ENCODE measurements around the gene EMB. TPM values are rescaled to one million over a fixed set of nuclear protein-coding genes. Genes with fewer than 3 reads are reported as not detected.
"Not testable (repeated sequence)": the region's sequence is repeated elsewhere in the genome, so short reads cannot be mapped to it uniquely, and the experiment has no call there.

EMB gene
- 77.6 and 78.6 TPM in 2 replicates for total RNA-seq

GRCh38 chr5:50440651-50441492 is at the start of gene EMB:
EMB (minus strand) TSS chr5:50441288; CDS start chr5:50441151, 137 bp downstream.
- Mint-ChIP-seq H3K27me3 (ENCODE audit: low read depth) (no peaks in the 10 kb centered on the region), H3K4me3 (ENCODE audit: low read depth) (peak within 1 kb of the TSS; percentile 88), H3K27ac (peak within 1 kb of the TSS; percentile 96), H3K9me3 (no peaks in the 10 kb centered on the region), H3K4me1 (ENCODE audit: low read depth) (peaks cover 56% of the 10 kb centered on the region), H3K36me3 (ENCODE audit: low read depth) (peaks cover 18% of the 10 kb centered on the region)
- intact Hi-C loops (cut with micrococcal nuclease): loop anchor here (2.0 to 5.0 kb wide), 6 partner anchors 60 to 310 kb away; partner anchors contain the start of gene PARP8
- peak; percentile 76 for DNase-seq (ENCODE audit: low spot score)

DNA sequence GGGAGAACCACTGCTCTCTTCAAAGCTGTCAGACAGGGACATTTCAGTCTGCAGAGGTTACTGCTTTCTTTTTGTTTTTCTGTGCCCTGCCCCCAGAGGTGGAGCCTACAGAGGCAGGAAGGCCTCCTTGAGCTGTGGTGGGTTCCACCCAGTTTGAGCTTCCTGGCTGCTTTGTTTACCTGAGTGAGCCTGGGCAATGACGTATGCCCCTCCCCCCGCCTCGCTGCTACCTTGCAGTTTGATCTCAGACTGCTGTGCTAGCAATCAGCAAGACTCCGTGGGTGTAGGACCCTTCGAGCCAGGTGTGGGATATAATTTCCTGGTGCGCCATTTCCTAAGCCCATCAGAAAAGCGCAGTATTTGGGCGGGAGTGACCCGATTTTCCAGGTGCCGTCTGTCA is 48.4 kb upstream of the EMB start:
- DNase-seq (ENCODE audit: low spot score): peak; percentile 44
- intact Hi-C loops (cut with micrococcal nuclease); H3K4me3 Mint-ChIP-seq (ENCODE audit: low read depth); H3K4me1 Mint-ChIP-seq (ENCODE audit: low read depth); H3K27me3 Mint-ChIP-seq (ENCODE audit: low read depth); H3K27ac Mint-ChIP-seq: not testable (repeated sequence)
- Mint-ChIP-seq H3K9me3 (peaks cover 55% of the 10 kb centered on the region), H3K36me3 (ENCODE audit: low read depth) (peaks cover 34% of the 10 kb centered on the region)

GRCh38 chr5:50478790-50479189 is 37.7 kb upstream of the EMB start:
- not testable (repeated sequence) for H3K27me3 Mint-ChIP-seq (ENCODE audit: low read depth)

GRCh38 chr5:50476549-50476948 is 35.5 kb upstream of the EMB start:
- no peaks in the 10 kb centered on the region for H3K27me3 Mint-ChIP-seq (ENCODE audit: low read depth)
- intact Hi-C loops (cut with micrococcal nuclease): no loop called here
- no peak for DNase-seq (ENCODE audit: low spot score)
- H3K4me3 Mint-ChIP-seq (ENCODE audit: low read depth): no peak overlapping the region
- peaks cover 15% of the 10 kb centered on the region for H3K36me3 Mint-ChIP-seq (ENCODE audit: low read depth)
- peaks cover 14% of the 10 kb centered on the region for H3K9me3 Mint-ChIP-seq
- peaks cover 36% of the 10 kb centered on the region for H3K4me1 Mint-ChIP-seq (ENCODE audit: low read depth)
- no peak overlapping the region for H3K27ac Mint-ChIP-seq

More at GRCh38 chr5:50478790-50479189, 37.7 kb upstream of the EMB start:
- peaks cover 14% of the 10 kb centered on the region for H3K36me3 Mint-ChIP-seq (ENCODE audit: low read depth)
- intact Hi-C loops (cut with micrococcal nuclease); H3K27ac Mint-ChIP-seq; DNase-seq (ENCODE audit: low spot score); H3K4me3 Mint-ChIP-seq (ENCODE audit: low read depth): not testable (repeated sequence)
- peaks cover 36% of the 10 kb centered on the region for H3K4me1 Mint-ChIP-seq (ENCODE audit: low read depth)
- H3K9me3 Mint-ChIP-seq: peaks cover 14% of the 10 kb centered on the region

- DNase-seq (ENCODE audit: low spot score); H3K27ac Mint-ChIP-seq: not testable (repeated sequence)
These were observed 23.9 kb upstream of the EMB start for GRCh38 chr5:50465015-50465414.

DNA sequence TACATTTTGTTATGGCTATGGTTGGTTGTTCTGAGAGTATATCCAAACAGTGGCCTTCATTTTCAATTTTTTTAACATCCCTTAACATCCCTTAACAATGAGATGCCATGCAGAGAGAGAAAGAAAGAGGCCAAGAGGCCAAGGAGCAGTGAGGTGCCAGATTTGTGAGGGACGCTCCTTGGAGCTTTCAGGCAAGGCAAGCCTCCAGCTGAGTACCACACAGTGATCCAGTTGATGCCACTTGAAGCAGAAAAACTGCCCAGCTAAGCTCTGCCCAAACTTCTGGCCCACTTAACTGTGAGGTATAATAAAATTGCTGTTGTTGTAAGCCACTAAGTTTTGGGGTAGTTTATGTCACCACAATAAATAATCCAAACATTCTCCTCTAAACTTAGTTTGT is 22.6 kb upstream of the EMB start:
- intact Hi-C loops (cut with micrococcal nuclease): no loop called here
- no peak for DNase-seq (ENCODE audit: low spot score)
- Mint-ChIP-seq H3K4me3 (ENCODE audit: low read depth) (no peak overlapping the region), H3K9me3 (peaks cover 15% of the 10 kb centered on the region), H3K27ac (no peak overlapping the region), H3K4me1 (ENCODE audit: low read depth) (peaks cover 3% of the 10 kb centered on the region), H3K27me3 (ENCODE audit: low read depth) (no peaks in the 10 kb centered on the region), H3K36me3 (ENCODE audit: low read depth) (peaks cover 4% of the 10 kb centered on the region)

More at GRCh38 chr5:50465015-50465414, 23.9 kb upstream of the EMB start:
- H3K4me1 Mint-ChIP-seq (ENCODE audit: low read depth); H3K36me3 Mint-ChIP-seq (ENCODE audit: low read depth); intact Hi-C loops (cut with micrococcal nuclease); H3K4me3 Mint-ChIP-seq (ENCODE audit: low read depth); H3K27me3 Mint-ChIP-seq (ENCODE audit: low read depth): not testable (repeated sequence)
- H3K9me3 Mint-ChIP-seq: peaks cover 18% of the 10 kb centered on the region

DNA sequence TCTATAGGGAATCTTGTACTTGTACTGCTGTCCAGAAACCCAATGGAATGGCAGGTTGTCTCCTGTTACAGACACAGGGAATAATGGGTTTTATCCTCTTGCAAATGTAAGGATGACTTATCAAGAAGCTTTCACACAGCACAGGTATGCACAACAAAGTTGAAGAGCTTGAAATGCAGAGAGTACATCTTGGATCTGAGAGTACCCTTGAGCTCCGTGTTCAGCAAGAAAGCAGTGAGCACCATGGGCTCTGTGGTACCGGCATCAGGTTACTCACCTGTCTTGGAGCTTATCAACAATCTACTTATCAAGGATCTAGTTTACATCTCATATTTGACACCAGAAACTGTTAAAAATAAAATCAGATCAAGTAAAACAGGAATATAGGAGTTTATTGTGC is 22.0 kb upstream of the EMB start:
- Mint-ChIP-seq H3K4me3 (ENCODE audit: low read depth) (no peak overlapping the region), H3K27me3 (ENCODE audit: low read depth) (no peaks in the 10 kb centered on the region), H3K9me3 (peaks cover 10% of the 10 kb centered on the region), H3K4me1 (ENCODE audit: low read depth) (peaks cover 5% of the 10 kb centered on the region), H3K27ac (no peak overlapping the region), H3K36me3 (ENCODE audit: low read depth) (peaks cover 6% of the 10 kb centered on the region)
- intact Hi-C loops (cut with micrococcal nuclease): no loop called here
- no peak for DNase-seq (ENCODE audit: low spot score)

GRCh38 chr5:50462579-50462978 is 21.5 kb upstream of the EMB start:
- H3K4me1 Mint-ChIP-seq (ENCODE audit: low read depth); H3K27me3 Mint-ChIP-seq (ENCODE audit: low read depth); DNase-seq (ENCODE audit: low spot score); H3K4me3 Mint-ChIP-seq (ENCODE audit: low read depth); H3K27ac Mint-ChIP-seq; intact Hi-C loops (cut with micrococcal nuclease): not testable (repeated sequence)
- H3K36me3 Mint-ChIP-seq (ENCODE audit: low read depth): peaks cover 11% of the 10 kb centered on the region
- H3K9me3 Mint-ChIP-seq: peaks cover 11% of the 10 kb centered on the region

GRCh38 chr5:50458372-50458771 is 17.3 kb upstream of the EMB start:
- intact Hi-C loops (cut with micrococcal nuclease); H3K4me1 Mint-ChIP-seq (ENCODE audit: low read depth); H3K4me3 Mint-ChIP-seq (ENCODE audit: low read depth); H3K27ac Mint-ChIP-seq; H3K27me3 Mint-ChIP-seq (ENCODE audit: low read depth); DNase-seq (ENCODE audit: low spot score): not testable (repeated sequence)
- H3K9me3 Mint-ChIP-seq: peaks cover 44% of the 10 kb centered on the region
- H3K36me3 Mint-ChIP-seq (ENCODE audit: low read depth): peaks cover 33% of the 10 kb centered on the region

GRCh38 chr5:50449241-50449640 is 8.2 kb upstream of the EMB start:
- H3K27ac Mint-ChIP-seq; intact Hi-C loops (cut with micrococcal nuclease); DNase-seq (ENCODE audit: low spot score); H3K4me3 Mint-ChIP-seq (ENCODE audit: low read depth); H3K27me3 Mint-ChIP-seq (ENCODE audit: low read depth): not testable (repeated sequence)
- H3K4me1 Mint-ChIP-seq (ENCODE audit: low read depth): peaks cover 33% of the 10 kb centered on the region
- H3K9me3 Mint-ChIP-seq: peaks cover 31% of the 10 kb centered on the region
- H3K36me3 Mint-ChIP-seq (ENCODE audit: low read depth): peaks cover 29% of the 10 kb centered on the region

DNA sequence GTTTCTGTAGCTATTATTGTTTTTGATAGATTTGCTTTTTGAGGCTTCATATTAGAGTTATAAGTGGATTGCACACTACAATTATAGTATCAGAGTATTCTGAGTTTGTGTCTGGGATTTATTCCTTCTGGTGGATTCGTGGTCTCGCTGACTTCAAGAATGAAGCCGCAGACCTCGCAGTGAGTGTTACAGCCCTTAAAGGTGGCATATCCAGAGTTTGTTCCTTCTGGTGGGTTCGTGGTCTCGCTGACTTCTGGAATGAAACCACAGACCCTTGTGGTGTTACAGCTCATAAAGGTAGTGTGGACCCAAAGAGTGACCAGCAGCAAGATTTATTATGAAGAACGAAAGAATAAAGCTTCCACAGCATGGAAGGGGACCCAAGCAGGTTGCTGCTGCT is 6.9 kb upstream of the EMB start:
- H3K4me3 Mint-ChIP-seq (ENCODE audit: low read depth): no peak overlapping the region
- peaks cover 36% of the 10 kb centered on the region for H3K4me1 Mint-ChIP-seq (ENCODE audit: low read depth)
- peaks cover 18% of the 10 kb centered on the region for H3K9me3 Mint-ChIP-seq
- peaks cover 20% of the 10 kb centered on the region for H3K36me3 Mint-ChIP-seq (ENCODE audit: low read depth)
- no peaks in the 10 kb centered on the region for H3K27me3 Mint-ChIP-seq (ENCODE audit: low read depth)
- DNase-seq (ENCODE audit: low spot score): no peak
- no peak overlapping the region for H3K27ac Mint-ChIP-seq
- intact Hi-C loops (cut with micrococcal nuclease): no loop called here

DNA sequence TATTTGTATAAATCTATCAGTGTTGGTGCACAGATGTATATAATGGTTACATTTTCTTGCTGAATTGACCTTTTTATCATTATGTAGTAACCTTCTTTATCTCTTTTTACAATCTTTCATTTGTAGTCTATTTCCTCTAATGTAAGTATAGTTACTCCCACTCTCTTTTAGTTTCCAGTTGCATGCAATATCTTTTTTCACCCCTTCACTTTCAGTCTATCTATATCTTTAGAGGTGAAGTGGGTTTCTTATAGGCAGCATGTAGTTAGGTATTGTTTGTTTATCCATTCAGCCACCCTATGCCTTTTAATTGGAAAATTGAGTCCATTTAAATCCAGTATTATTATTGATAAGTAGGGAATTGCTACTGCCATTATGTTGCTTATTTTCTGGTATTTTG is 6.1 kb upstream of the EMB start:
- Mint-ChIP-seq H3K4me3 (ENCODE audit: low read depth) (no peak overlapping the region), H3K9me3 (peaks cover 14% of the 10 kb centered on the region), H3K4me1 (ENCODE audit: low read depth) (peaks cover 43% of the 10 kb centered on the region), H3K27me3 (ENCODE audit: low read depth) (no peaks in the 10 kb centered on the region), H3K27ac (no peak overlapping the region), H3K36me3 (ENCODE audit: low read depth) (peaks cover 20% of the 10 kb centered on the region)
- intact Hi-C loops (cut with micrococcal nuclease): no loop called here
- DNase-seq (ENCODE audit: low spot score): no peak

GRCh38 chr5:50445296-50445949 is 4.3 kb upstream of the EMB start:
- peaks cover 20% of the 10 kb centered on the region for H3K36me3 Mint-ChIP-seq (ENCODE audit: low read depth)
- H3K4me1 Mint-ChIP-seq (ENCODE audit: low read depth): peaks cover 54% of the 10 kb centered on the region
- DNase-seq (ENCODE audit: low spot score): peak; percentile 27
- intact Hi-C loops (cut with micrococcal nuclease): no loop called here
- peaks cover 9% of the 10 kb centered on the region for H3K9me3 Mint-ChIP-seq
- no peaks in the 10 kb centered on the region for H3K27me3 Mint-ChIP-seq (ENCODE audit: low read depth)
- H3K4me3 Mint-ChIP-seq (ENCODE audit: low read depth): peak overlapping the region; percentile 9
- H3K27ac Mint-ChIP-seq: peak overlapping the region; percentile 62

All from activated T-helper 2 cell treated with anti-CD3 and anti-CD28 coated beads, Interferon-gamma antibody, Interleukin-2, Interleukin-4, amounts not matched to agents 10 μg/mL and 5 μg/mL and 100 μg/mL, durations not matched to agents 14 hours and 24 hours and 36 hours (primary cell).